DND-41 (cell line): ENCODE results near the gene MEI1.

Source experiments
- ATAC-seq: fragments of 200-7000 bp; cut with Tn5 transposase; 3 replicates; pipeline ENCODE4 v1.9.1; 2021; ENCODE audit warnings: low read depth; ENCODE audit not compliant: insufficient read depth
- DNase-seq: peaks from one replicate; pipeline ENCODE4 v3.0.0-alpha.2; 2020
- H2AFZ ChIP-seq: 2 replicates; pipeline ENCODE4 v1.6.0; 2012; ENCODE audit warnings: low read depth, low read length
- H3K27ac ChIP-seq: 2 replicates; pipeline ENCODE4 v1.5.1; 2012; ENCODE audit warnings: low read length, inconsistent platforms
- H3K27me3 ChIP-seq: fragments of 200-600 bp; sonication (generic); 2 replicates; pipeline ENCODE4 v1.6.0; 2012; ENCODE audit warnings: low read length, mild to moderate bottlenecking, inconsistent platforms; ENCODE audit not compliant: insufficient read depth, poor library complexity
- H3K36me3 ChIP-seq: 2 replicates; pipeline ENCODE4 v1.5.1; 2012; ENCODE audit warnings: low read length, inconsistent platforms; ENCODE audit not compliant: insufficient read depth
- H3K4me1 ChIP-seq: 2 replicates; pipeline ENCODE4 v1.5.1; 2012; ENCODE audit warnings: mild to moderate bottlenecking, low read length; ENCODE audit not compliant: insufficient read depth
- H3K4me2 ChIP-seq: 2 replicates; pipeline ENCODE4 v1.6.0; 2012; ENCODE audit warnings: mild to moderate bottlenecking, moderate library complexity, low read length, inconsistent platforms; ENCODE audit not compliant: insufficient read depth
- H3K4me3 ChIP-seq, 2 experiments: fragments of 200-600 bp in 1 of 2; shearing (Covaris generic) in 1 of 2; 2 replicates each; pipeline ENCODE4 v1.5.1; 2012 to 2016; ENCODE audit warnings: inconsistent platforms in 2 of 2, low read length in 2 of 2, mild to moderate bottlenecking in 2 of 2, low read depth in 1 of 2, moderate library complexity in 1 of 2
- H3K79me2 ChIP-seq: 2 replicates; pipeline ENCODE4 v1.6.0; 2012; ENCODE audit warnings: low read length, inconsistent platforms; ENCODE audit not compliant: insufficient read depth
- H3K9ac ChIP-seq: 2 replicates; pipeline ENCODE4 v1.6.0; 2012; ENCODE audit warnings: low read depth, mild to moderate bottlenecking, inconsistent platforms, low read length, moderate library complexity
- H3K9me3 ChIP-seq: 2 replicates; pipeline ENCODE4 v1.5.1; 2012; ENCODE audit warnings: low read length, moderate library complexity, mild to moderate bottlenecking, inconsistent platforms; ENCODE audit not compliant: insufficient read depth, severe bottlenecking
- H4K20me1 ChIP-seq: 2 replicates; pipeline ENCODE4 v1.6.0; 2012; ENCODE audit warnings: low read length; ENCODE audit not compliant: insufficient read depth
- EZH2 ChIP-seq: IDR thresholded peaks from 3 replicates; pipeline ENCODE4 v1.6.1; 2012; ENCODE audit warnings: borderline replicate concordance, low read depth, mild to moderate bottlenecking, moderate library complexity, low read length, inconsistent platforms; ENCODE audit not compliant: severe bottlenecking
- TF ChIP-seq, protein P1 (sequence below): IDR thresholded peaks from 2 replicates; pipeline ENCODE4 v1.5.1; 2012; ENCODE audit warnings: borderline replicate concordance, low read length, moderate library complexity, mild to moderate bottlenecking; ENCODE audit not compliant: poor library complexity, severe bottlenecking; ENCODE audit errors: extremely low read depth

MEI1 gene

DNA sequence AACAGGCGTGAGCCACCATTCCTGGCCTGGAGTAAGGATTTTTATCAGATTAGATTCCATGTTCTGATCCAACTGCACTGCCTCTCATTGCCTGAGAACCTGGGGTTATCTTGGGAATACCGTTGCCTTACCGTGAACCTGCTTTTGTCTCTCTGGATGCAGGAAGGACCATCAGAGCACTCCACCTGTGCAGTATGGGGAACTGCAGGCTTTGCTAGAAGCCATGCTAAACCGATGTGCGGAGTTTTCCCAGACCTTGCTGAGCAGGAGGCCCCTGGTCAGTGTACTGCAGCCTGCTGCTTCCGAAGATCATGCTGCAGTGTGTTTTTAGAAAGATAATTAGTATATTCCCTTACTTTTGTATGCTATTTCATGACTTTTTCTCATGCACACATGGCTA, 43.6 kb downstream of the MEI1 start:
- Histone ChIP-seq H3K4me3 (no peak overlapping the region), H3K79me2 (no peaks in the 10 kb centered on the region), H3K4me1 (peaks cover 6% of the 10 kb centered on the region; the same call in 1 of the 2 replicates), H4K20me1 (no peaks in the 10 kb centered on the region), H3K4me2 (no peak overlapping the region), H3K27me3 (peaks cover 14% of the 10 kb centered on the region), H3K9ac (no peak overlapping the region), H3K9me3 (no peaks in the 10 kb centered on the region), H2AFZ (no peak overlapping the region), H3K36me3 (no peaks in the 10 kb centered on the region), H3K27ac (no peak overlapping the region)
- TF ChIP-seq EZH2 = no peak
- TF ChIP-seq, protein P1, sequence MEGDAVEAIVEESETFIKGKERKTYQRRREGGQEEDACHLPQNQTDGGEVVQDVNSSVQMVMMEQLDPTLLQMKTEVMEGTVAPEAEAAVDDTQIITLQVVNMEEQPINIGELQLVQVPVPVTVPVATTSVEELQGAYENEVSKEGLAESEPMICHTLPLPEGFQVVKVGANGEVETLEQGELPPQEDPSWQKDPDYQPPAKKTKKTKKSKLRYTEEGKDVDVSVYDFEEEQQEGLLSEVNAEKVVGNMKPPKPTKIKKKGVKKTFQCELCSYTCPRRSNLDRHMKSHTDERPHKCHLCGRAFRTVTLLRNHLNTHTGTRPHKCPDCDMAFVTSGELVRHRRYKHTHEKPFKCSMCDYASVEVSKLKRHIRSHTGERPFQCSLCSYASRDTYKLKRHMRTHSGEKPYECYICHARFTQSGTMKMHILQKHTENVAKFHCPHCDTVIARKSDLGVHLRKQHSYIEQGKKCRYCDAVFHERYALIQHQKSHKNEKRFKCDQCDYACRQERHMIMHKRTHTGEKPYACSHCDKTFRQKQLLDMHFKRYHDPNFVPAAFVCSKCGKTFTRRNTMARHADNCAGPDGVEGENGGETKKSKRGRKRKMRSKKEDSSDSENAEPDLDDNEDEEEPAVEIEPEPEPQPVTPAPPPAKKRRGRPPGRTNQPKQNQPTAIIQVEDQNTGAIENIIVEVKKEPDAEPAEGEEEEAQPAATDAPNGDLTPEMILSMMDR = peak; percentile 23
- no peak for DNase-seq
- no peak for ATAC-seq

DNA sequence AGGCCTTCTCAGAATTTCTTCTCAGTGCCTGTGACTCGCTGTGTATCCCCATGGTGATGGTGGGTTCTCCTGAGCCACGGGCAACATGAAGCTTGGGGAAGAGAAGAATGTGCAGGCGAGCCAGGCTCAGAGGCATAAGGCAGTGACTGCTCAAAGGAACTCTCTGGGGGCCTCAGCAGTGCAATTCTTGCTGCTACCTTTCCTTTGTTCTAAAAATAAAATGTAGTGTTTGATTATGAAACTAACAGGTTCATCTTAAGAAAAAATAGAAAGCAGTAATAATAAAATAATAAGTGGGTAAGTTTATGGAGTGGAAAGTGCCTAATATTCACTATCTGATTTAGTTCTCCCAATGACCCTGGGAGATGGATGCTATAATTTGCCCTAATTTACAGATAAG, 46.7 kb downstream of the MEI1 start:
- Histone ChIP-seq H3K9me3 (no peaks in the 10 kb centered on the region), H3K4me1 (no peaks in the 10 kb centered on the region), H4K20me1 (no peaks in the 10 kb centered on the region), H3K4me3 (no peak overlapping the region), H2AFZ (no peak overlapping the region), H3K4me2 (no peak overlapping the region), H3K27me3 (peaks cover 14% of the 10 kb centered on the region), H3K36me3 (no peaks in the 10 kb centered on the region), H3K9ac (no peak overlapping the region), H3K27ac (no peak overlapping the region), H3K79me2 (no peaks in the 10 kb centered on the region)
- ATAC-seq = no peak
- no peak for DNase-seq
- TF ChIP-seq, protein P1 = no peak
- TF ChIP-seq EZH2 = no peak

DNA sequence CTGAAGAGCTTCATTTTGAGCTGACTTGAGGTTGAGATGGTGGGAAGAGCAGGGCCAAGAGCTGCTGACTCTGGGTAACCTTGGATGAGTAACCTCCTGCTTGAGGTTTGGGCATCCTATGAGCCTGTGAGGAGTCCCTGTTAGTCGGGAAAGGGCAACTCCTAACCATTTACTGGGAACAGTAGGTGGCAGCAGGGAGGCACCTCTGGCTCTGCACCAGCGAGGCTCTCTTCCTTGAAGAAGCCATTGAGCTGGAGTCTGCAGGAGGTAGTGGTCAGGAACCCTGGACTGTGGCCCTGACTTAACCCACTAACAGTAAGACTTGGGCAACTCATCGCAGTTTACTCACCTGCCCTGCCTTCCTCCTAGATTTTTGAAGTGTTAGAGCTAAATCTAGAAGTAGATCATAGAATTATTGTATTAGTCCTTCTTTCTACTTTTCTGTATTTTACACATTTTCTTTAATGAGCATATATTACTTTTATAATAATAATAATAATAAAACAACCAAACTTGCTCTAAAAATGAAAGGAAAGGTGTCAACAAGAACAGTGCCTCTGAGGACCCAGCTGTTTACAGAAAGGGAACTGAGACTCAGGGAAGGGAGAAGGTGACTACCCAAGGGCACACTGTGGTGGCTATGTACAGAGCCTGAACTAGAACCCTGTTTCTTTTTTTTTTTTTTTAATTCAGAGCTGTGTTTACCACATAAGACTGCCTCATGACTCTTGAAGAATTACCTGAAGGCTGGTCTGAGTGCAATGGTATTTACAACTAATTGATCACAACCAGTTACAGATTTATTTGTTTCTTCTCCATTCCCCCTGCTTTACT, 47.5 kb downstream of the MEI1 start:
- no peak overlapping the region for H3K27ac ChIP-seq
- no peaks in the 10 kb centered on the region for H3K36me3 ChIP-seq
- H3K9me3 ChIP-seq = no peaks in the 10 kb centered on the region
- TF ChIP-seq, protein P1 = peak; percentile 89
- no peak for TF ChIP-seq EZH2
- no peaks in the 10 kb centered on the region for H4K20me1 ChIP-seq
- H3K4me2 ChIP-seq = no peak overlapping the region
- H3K27me3 ChIP-seq = peaks cover 14% of the 10 kb centered on the region
- H2AFZ ChIP-seq = 0 out of 2 replicates have a peak overlapping the region, but pooled peaks have one; percentile 11
- no peak overlapping the region for H3K9ac ChIP-seq
- H3K79me2 ChIP-seq = no peaks in the 10 kb centered on the region
- no peaks in the 10 kb centered on the region for H3K4me1 ChIP-seq
- DNase-seq (peak; percentile 68), ATAC-seq (peak; percentile 99)
- no peak overlapping the region for H3K4me3 ChIP-seq
